ENCODE data around the gene P3R3URF. TPM values are rescaled to one million over a fixed set of nuclear protein-coding genes. Genes with fewer than 3 reads are reported as not detected.

P3R3URF gene
- total and polyA plus RNA-seq, 12 donors = not detected

DNA sequence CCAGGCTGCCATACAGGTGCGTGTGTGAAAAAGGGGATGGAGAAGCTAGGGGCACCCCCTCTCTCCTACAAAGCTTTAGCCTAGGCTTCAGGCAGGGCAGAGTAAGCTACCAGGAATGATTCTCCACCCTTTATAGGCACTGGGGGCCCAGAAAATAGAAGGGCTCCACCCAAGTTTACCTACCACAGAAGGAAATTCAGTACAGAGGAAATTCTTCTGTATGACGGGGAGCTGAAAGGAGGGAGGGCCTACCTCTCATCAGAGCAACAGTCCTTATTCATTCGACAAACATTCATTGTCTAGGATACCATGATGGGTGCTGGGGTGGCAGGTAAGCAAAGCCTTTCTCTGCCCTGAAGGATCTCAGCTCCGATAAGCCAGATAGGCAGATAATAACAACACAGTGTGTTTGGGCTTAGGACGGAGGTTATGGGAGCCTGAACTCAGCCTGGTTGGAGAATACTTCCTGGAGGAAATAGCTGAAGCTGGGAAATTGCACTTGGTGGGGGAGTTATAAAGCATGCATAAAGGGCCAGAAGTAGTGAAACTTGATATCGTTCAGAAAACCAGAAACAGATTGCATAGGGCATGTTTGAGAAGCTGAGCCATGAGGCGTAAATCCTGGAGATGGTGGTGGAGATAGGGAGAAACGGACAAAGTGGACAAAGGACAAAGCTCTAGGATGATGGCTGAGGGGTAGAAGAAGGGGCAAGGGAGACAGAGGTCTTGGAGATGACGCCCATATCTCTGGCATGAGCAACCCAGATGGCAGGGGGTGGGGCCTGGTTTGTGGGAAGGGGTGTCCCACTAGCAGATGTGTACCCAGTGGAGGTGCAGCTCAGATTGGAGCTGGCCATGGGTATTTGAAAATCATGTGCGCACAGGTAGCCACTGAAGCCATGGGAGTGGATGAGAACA lies 5.3 kb upstream of the P3R3URF start:
- peaks cover 4 to 22% of the 10 kb centered on the region in 2 donors for H3K4me1 ChIP-seq (replicated peaks in 1 of 2)
- WGBS, 4 donors = 74 to 80% (median 76%) methylated on average over 10 of the region's 10 CpGs
- H3K36me3 ChIP-seq (replicated peaks in 1 of 2) = no peaks in the 10 kb centered on the region
- intact Hi-C loops (cut with DNase I) = loop anchor here in 1 of 2 donors (2.0 kb wide), 1 partner anchor 145 kb away; no protein-coding TSS in a partner anchor
- peak overlapping the region in 1 of 5 donors; percentile 29 for H3K27ac ChIP-seq
- no peak overlapping the region for H3K4me3 ChIP-seq
- DNase-seq = no peak
- H3K27me3 ChIP-seq = no peaks in the 10 kb centered on the region
- no peak for TF ChIP-seq POLR2A (IDR thresholded peaks at IDR 0.05)
- TF ChIP-seq, protein P1, sequence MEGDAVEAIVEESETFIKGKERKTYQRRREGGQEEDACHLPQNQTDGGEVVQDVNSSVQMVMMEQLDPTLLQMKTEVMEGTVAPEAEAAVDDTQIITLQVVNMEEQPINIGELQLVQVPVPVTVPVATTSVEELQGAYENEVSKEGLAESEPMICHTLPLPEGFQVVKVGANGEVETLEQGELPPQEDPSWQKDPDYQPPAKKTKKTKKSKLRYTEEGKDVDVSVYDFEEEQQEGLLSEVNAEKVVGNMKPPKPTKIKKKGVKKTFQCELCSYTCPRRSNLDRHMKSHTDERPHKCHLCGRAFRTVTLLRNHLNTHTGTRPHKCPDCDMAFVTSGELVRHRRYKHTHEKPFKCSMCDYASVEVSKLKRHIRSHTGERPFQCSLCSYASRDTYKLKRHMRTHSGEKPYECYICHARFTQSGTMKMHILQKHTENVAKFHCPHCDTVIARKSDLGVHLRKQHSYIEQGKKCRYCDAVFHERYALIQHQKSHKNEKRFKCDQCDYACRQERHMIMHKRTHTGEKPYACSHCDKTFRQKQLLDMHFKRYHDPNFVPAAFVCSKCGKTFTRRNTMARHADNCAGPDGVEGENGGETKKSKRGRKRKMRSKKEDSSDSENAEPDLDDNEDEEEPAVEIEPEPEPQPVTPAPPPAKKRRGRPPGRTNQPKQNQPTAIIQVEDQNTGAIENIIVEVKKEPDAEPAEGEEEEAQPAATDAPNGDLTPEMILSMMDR (IDR thresholded peaks at IDR 0.05) = no peak
- H3K9me3 ChIP-seq (replicated peaks in 1 of 3) = no peaks in the 10 kb centered on the region

DNA sequence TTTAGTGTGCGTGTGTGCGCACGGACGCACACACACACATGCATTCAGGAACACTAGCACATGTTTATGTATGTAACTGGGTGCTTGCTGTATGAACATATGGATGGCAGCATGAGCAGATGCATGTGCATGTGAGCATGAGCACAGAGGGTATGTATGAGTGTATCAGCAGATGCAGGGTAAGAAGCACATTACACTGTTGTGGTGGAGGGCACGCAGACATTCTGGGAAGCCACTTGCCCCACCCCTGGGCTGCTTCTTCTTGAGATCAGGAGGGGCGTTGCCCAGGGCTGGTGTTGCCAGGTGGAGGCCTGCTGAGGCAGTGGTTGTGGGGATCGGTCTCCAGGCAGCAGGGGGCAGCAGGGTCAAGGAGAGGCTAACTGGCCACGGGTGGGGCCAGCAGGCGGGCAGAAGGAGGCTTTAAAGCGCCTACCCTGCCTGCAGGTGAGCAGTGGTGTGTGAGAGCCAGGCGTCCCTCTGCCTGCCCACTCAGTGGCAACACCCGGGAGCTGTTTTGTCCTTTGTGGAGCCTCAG lies 3.9 kb upstream of the P3R3URF start:
- intact Hi-C loops (cut with DNase I) = loop anchor here in 1 of 2 donors (2.0 kb wide), 1 partner anchor 143 kb away; no protein-coding TSS in a partner anchor
- 53 to 62% (median 59%) methylated on average over 8 to 12 of the region's 12 CpGs for WGBS, 4 donors
- no peaks in the 10 kb centered on the region for H3K9me3 ChIP-seq (replicated peaks in 1 of 3)
- H3K27me3 ChIP-seq = no peaks in the 10 kb centered on the region
- H3K4me3 ChIP-seq = no peak overlapping the region
- TF ChIP-seq, protein P1 (IDR thresholded peaks at IDR 0.05) = no peak
- TF ChIP-seq POLR2A (IDR thresholded peaks at IDR 0.05) = no peak
- no peak for DNase-seq
- H3K27ac ChIP-seq = no peak overlapping the region
- H3K4me1 ChIP-seq (replicated peaks in 1 of 2) = peaks cover 9 to 24% of the 10 kb centered on the region in 2 donors
- H3K36me3 ChIP-seq (replicated peaks in 1 of 2) = no peaks in the 10 kb centered on the region

DNA sequence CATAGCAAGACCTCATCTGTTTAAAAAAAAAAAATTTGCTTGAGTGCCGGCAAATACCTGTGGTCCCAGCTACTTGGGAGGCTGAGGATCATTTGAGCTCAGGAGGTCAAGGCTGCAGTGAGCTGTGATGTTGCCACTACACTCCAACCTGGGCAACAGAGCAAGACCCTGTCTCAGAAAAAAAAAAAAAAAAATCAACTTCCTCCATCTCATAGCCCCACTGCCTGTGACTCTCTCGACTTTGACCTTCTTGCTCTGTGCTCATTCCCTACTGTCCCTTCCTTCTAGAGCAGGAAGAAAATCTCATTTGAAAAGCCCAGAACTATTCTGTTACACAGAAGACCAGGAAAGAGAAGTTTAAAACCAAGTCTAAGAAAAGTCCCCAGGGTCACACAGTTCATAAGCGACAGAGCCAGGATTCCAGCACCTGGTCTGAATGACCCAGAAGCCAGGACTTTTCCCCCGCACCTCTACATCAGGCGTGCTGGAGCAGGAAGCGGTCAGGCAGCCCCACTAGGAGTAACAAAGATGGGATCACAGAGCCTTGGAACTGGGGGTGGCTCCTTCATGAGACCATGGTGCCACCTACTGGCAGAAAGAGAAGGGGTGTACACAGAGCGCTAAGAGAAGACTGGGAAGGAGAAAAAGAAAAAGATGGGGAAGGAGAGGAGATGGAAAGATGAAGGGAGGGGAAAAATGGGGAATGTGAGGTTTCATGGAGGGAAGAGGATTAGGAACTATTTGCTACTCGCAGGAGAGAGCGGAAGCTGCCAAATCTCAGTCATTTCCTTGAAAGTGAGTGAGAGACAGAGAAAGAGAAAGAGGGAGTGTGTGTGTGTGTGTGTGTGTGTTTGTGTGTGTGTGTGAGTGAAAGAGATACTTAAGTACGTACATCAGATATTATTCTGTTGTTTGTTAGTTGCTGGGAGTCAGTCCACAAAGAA lies 3.1 kb upstream of the P3R3URF start:
- Histone ChIP-seq H3K4me1 (replicated peaks in 1 of 2) (peaks cover 15 to 30% of the 10 kb centered on the region in 2 donors), H3K27ac (no peak overlapping the region), H3K36me3 (replicated peaks in 1 of 2) (no peaks in the 10 kb centered on the region), H3K27me3 (no peaks in the 10 kb centered on the region), H3K9me3 (replicated peaks in 1 of 3) (no peaks in the 10 kb centered on the region), H3K4me3 (peak overlapping the region in 1 of 4 donors; percentile 20)
- DNase-seq = peak; percentile 82 to 94 (median 88)
- TF ChIP-seq, protein P1 (IDR thresholded peaks at IDR 0.05) = peak; percentile 85 to 99 (median 94)
- TF ChIP-seq POLR2A (IDR thresholded peaks at IDR 0.05) = no peak
- WGBS, 4 donors = 8 to 9% (median 9%) methylated on average over 10 of the region's 10 CpGs
- intact Hi-C loops (cut with DNase I) = loop anchor here (2.0 kb wide), 1 partner anchor 143 kb away; no protein-coding TSS in a partner anchor
